SK-N-SH treated with all-trans-retinoic acid at 6 μM for 48 hours (cell line): Measurements from ENCODE around the gene USP6NL.

Source experiments
- ARNTL ChIP-seq: fragments of 450-650 bp; formaldehyde crosslinking; IDR thresholded peaks from 2 replicates; pipeline ENCODE4 v1.5.0; 2020; ENCODE audit warnings: low read depth, mild to moderate bottlenecking, moderate library complexity, borderline replicate concordance
- BACH2 ChIP-seq: fragments of 250-450 bp; sonication (Bioruptor Pico); IDR thresholded peaks from 2 replicates; pipeline ENCODE4 v1.9.0; 2021; ENCODE audit warnings: mild to moderate bottlenecking, borderline replicate concordance
- CSDC2 ChIP-seq: fragments of 250-450 bp; sonication (Bioruptor Pico); IDR thresholded peaks from 2 replicates; pipeline ENCODE4 v1.5.0; 2020; ENCODE audit warnings: mild to moderate bottlenecking, moderate library complexity
- ESRRG ChIP-seq: fragments of 250-450 bp; sonication (Bioruptor Pico); IDR thresholded peaks from 2 replicates; pipeline ENCODE4 v1.6.1; 2021; ENCODE audit warnings: mild to moderate bottlenecking
- ISL1 ChIP-seq: fragments of 250-450 bp; sonication (Bioruptor Pico); IDR thresholded peaks from 2 replicates; pipeline ENCODE4 v2.1.2; 2022; ENCODE audit warnings: mild to moderate bottlenecking, moderate library complexity
- PPARA ChIP-seq: fragments of 250-450 bp; sonication (Bioruptor Pico); IDR thresholded peaks from 2 replicates; pipeline ENCODE4 v1.5.0; 2020; ENCODE audit warnings: mild to moderate bottlenecking, borderline replicate concordance
- RARB ChIP-seq: fragments of 250-450 bp; sonication (Bioruptor Pico); IDR thresholded peaks from 2 replicates; pipeline ENCODE4 v1.8.0; 2021; ENCODE audit warnings: mild to moderate bottlenecking, moderate library complexity
- SNAI2 ChIP-seq: fragments of 250-450 bp; sonication (Bioruptor Pico); IDR thresholded peaks from 2 replicates; pipeline ENCODE4 v1.5.0; 2020; ENCODE audit warnings: mild to moderate bottlenecking, moderate library complexity
- TCF4 ChIP-seq: fragments of 250-450 bp; sonication (Bioruptor Pico); IDR thresholded peaks from 2 replicates; pipeline ENCODE4 v1.8.0; 2021; ENCODE audit warnings: mild to moderate bottlenecking, moderate library complexity, borderline replicate concordance
- ZFP3 ChIP-seq: fragments of 250-450 bp; sonication (Bioruptor Pico); IDR thresholded peaks from 2 replicates; pipeline ENCODE4 v1.5.0; 2020; ENCODE audit warnings: mild to moderate bottlenecking, moderate library complexity
- ZFP30 ChIP-seq: fragments of 450-650 bp; formaldehyde crosslinking; IDR thresholded peaks from 2 replicates; pipeline ENCODE4 v1.5.0; 2022; ENCODE audit warnings: mild to moderate bottlenecking, moderate library complexity
- ZNF70 ChIP-seq: fragments of 450-650 bp; formaldehyde crosslinking; IDR thresholded peaks from 2 replicates; pipeline ENCODE4 v1.5.0; 2020; ENCODE audit warnings: mild to moderate bottlenecking, moderate library complexity
- TF ChIP-seq, protein P1 (sequence below): fragments of 250-450 bp; sonication (Bioruptor Pico); IDR thresholded peaks from 2 replicates; pipeline ENCODE4 v1.8.0; 2020; ENCODE audit warnings: mild to moderate bottlenecking, moderate library complexity, borderline replicate concordance
- TF ChIP-seq, protein P2 (sequence below): fragments of 250-450 bp; sonication (Bioruptor Pico); IDR thresholded peaks from 2 replicates; pipeline ENCODE4 v1.5.1; 2020; ENCODE audit warnings: low read depth, mild to moderate bottlenecking, moderate library complexity

DNA sequence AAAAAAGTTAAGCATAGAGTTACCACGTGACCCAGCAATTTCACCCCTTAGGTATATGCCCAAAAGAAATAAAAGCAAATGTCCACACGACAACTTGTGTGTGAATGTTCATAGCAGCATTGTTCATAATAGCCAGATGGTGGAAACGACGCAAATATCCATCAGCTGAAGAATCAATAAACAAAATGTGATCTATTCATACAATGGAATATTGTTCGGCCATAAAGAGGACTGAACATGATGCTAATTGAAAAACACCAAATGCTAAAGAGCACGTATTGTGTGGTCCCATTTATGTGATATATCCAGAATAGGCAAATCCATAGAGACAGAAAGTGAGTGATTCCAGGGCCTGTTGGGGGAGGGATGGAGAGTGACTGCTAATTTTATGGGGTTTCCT lies 18.3 kb upstream of the USP6NL start:
- TF ChIP-seq ARNTL (CRISPR knock-in tag), result no peak
- TF ChIP-seq, protein P1, sequence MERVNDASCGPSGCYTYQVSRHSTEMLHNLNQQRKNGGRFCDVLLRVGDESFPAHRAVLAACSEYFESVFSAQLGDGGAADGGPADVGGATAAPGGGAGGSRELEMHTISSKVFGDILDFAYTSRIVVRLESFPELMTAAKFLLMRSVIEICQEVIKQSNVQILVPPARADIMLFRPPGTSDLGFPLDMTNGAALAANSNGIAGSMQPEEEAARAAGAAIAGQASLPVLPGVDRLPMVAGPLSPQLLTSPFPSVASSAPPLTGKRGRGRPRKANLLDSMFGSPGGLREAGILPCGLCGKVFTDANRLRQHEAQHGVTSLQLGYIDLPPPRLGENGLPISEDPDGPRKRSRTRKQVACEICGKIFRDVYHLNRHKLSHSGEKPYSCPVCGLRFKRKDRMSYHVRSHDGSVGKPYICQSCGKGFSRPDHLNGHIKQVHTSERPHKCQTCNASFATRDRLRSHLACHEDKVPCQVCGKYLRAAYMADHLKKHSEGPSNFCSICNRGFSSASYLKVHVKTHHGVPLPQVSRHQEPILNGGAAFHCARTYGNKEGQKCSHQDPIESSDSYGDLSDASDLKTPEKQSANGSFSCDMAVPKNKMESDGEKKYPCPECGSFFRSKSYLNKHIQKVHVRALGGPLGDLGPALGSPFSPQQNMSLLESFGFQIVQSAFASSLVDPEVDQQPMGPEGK (CRISPR knock-in tag), result no peak
- no peak for TF ChIP-seq ISL1
- TF ChIP-seq PPARA (CRISPR knock-in tag), result no peak
- TF ChIP-seq ZNF70, result no peak
- TF ChIP-seq CSDC2 (CRISPR knock-in tag), result no peak
- TF ChIP-seq, protein P2, sequence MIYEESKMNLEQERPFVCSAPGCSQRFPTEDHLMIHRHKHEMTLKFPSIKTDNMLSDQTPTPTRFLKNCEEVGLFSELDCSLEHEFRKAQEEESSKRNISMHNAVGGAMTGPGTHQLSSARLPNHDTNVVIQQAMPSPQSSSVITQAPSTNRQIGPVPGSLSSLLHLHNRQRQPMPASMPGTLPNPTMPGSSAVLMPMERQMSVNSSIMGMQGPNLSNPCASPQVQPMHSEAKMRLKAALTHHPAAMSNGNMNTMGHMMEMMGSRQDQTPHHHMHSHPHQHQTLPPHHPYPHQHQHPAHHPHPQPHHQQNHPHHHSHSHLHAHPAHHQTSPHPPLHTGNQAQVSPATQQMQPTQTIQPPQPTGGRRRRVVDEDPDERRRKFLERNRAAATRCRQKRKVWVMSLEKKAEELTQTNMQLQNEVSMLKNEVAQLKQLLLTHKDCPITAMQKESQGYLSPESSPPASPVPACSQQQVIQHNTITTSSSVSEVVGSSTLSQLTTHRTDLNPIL, result no peak
- no peak for TF ChIP-seq RARB (CRISPR knock-in tag)
- TF ChIP-seq ZFP3 (CRISPR knock-in tag), result no peak
- TF ChIP-seq SNAI2 (CRISPR knock-in tag), result no peak
- no peak for TF ChIP-seq TCF4 (CRISPR knock-in tag)
- TF ChIP-seq BACH2 (CRISPR knock-in tag), result no peak
- TF ChIP-seq ESRRG (CRISPR knock-in tag), result no peak
- TF ChIP-seq ZFP30 (CRISPR knock-in tag), result no peak
